NCI-H2196 (cell line): Measurements from ENCODE around the gene MBTPS1.

Source experiments
- DNase-seq: peaks from one replicate; lab custom pipeline; 2025; ENCODE audit not compliant: unreplicated experiment; lab: John Stamatoyannopoulos, UW

Gene MBTPS1

GRCh38 chr16:84116720-84117493, at the start of gene MBTPS1:
MBTPS1 (minus strand) TSS chr16:84116942; CDS start chr16:84101783, 15,159 bp downstream.
- DNase-seq, result peak; percentile 91

DNA sequence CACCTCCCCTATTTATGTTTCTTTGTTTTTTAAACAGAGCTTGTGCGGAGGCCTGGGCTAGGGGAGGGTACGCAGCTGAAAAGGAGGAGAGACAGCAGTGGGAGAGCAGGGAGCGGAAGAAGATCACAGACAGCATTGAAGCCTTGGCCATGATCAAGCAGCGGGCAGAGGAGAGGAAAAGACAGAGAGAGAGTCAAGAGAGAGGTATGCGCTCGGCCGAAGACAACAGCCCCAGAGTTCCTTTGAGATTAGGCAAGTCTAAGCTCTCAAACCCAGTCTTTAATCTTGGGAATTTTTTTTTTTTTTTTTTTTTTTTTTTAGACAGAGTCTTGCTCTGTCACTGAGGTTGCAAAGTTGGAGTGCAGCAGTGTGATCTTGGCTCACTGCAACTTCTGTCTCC, 49.0 kb upstream of the MBTPS1 start:
- DNase-seq, result no peak

DNA sequence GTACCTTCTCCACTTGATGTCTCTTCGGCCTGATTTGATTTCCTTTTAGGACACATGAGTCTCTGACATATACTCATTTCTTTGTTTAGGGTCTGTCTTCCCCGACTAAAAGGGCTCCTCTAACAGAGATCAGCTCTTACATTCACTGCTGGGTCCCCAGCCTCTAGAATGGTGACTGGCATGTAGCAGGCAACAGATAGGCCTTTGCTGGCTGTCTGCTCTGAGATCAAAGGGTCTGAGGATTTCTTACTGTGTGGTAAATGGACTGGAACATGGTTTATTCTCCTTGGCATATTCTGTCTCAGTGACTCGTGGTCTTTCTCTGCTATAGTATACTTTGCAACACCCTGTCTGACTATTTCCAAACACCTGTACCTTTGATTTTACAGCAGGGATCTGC, 45.1 kb upstream of the MBTPS1 start:
- DNase-seq, result no peak

GRCh38 chr16:84161037-84161436, 44.3 kb upstream of the MBTPS1 start:
- no peak for DNase-seq

GRCh38 chr16:84159800-84160199, 43.1 kb upstream of the MBTPS1 start:
- no peak for DNase-seq

- DNase-seq, result no peak
Measured at GRCh38 chr16:84159007-84159406, 42.3 kb upstream of the MBTPS1 start.

DNA sequence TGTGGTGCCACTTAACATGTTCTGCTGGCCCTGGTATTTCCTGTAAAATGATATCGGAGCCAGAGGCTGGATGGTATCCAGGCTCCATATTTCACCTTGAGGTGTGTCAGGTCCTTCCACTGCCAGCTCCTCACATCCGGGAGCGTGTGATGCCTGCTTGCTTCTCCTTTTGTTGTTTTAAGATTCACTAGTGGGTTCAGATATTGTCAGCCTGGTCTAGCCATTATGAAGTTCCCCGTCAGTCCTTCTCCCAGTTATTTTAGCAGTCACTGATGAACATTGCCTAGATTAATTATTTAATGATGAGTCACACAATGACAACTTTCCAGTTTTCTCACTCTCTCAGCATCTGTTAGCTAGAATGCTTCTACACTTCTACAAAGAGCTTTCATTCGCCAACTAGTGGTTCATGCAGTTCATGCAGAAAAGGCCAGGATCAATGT, 39.6 kb upstream of the MBTPS1 start:
- DNase-seq, result no peak

DNA sequence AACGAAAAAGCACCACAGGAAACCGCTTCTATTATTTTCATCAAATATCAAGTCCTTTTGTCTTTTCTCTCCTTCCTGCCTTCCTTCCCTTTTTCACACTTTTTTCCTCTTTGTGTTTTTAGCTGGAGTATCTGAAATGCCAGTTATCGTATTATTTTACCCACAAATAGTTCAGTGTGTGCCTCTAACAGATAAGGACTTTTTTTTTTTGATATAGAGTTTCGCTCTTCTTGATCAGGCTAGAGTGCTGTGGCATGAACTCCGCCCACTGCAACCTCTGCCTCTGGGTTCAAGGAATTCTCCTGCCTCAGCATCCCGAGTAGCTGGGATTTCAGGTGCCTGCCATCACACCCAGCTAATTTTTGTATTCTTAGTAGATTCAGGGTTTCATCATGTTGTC, 39.0 kb upstream of the MBTPS1 start:
- no peak for DNase-seq

- DNase-seq, result no peak
Measured at GRCh38 chr16:84155226-84155625, 38.5 kb upstream of the MBTPS1 start.

DNA sequence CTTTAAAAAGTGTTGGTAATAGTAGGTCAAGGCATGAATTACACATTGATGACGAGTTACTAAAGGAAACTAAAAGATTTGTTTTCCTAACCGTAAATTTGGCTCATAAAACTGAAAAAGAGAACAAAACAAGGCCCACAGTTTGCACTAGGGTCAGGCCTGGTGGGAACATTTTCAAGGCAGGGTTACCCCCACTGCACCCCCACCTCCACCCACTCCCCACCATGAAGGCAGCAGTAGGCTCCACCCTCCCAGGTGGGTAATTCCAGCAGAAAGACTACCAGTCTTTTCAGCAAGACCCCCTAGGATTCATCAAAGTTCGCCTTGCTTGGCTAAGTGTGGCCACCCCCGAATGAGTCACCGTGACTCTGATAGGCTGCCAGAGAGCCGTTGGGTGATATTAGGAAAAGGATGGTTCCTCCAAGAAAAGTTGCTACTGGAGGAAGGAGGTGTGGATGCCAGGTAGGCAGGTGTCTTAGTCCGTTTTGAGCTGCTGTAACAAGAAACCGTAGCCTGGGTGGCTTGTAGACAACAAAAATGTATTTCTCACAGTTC, 37.0 kb upstream of the MBTPS1 start:
- no peak for DNase-seq

DNA sequence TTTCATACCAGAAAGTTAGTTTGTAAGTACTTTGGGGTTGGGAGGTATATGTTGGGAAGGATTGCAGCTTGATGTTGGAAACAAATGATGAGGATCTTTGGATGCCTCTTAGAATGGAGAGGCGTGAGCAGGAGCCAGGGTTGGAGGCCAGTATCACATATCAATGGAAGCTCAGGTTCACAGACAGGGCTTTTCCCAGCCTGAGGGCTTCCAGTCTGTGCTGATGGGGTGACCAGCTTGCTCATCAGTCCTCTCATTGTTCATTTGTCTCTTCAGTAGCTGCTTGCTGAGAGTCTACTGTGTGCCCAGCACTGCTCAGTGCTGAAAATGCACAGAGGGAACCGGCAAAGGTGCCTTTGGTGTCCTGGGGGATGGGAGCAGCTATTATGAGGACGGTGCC, 34.2 kb upstream of the MBTPS1 start:
- no peak for DNase-seq

DNA sequence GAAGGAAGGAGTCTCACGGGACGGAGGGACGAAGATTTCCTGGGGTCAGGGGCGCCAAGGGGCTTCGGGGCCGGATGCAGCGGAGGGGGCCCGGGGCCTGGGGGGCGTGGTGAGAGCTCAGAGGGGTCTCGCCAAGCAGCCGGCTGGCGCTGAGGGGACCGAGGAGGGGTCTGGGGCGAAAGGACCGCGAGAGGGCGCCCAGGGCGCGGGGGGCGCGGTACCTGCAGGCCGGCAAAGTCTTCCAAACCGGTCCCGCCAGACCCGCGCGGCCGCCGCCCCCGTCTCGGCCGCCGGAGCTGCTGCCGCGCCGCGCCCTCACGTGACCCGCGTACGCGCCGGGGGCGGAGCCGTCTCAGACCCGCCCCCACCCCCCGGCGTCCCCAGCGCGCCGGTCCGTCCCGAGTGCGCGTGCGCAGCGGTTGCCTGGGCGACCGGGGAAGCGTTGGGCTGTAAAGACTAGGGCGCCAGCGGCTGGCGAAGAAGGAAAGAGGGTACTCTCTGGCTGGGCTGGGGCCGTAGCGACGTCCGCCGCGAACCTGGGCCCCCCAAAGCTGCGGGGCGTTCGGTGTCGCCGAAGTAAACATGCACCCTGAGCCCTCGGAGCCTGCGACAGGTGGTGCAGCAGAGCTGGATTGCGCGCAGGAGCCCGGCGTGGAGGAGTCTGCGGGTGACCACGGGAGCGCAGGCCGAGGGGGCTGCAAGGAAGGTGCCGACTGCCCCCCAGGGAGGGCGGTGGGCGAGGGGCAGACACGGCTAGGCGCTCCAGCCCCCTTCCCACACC, 28.3 kb upstream of the MBTPS1 start, which contains the start of the genes DNAAF1 and HSDL1:
Gene DNAAF1 (plus strand): TSS at position 450 of the 781 bp plus-strand sequence. CDS start 133 bp downstream, at position 583.
Gene HSDL1 (minus strand): TSS at position 319 of the 781 bp plus-strand sequence. CDS start 13,856 bp downstream, outside the sequence.
- DNase-seq, result peak; percentile 87

DNA sequence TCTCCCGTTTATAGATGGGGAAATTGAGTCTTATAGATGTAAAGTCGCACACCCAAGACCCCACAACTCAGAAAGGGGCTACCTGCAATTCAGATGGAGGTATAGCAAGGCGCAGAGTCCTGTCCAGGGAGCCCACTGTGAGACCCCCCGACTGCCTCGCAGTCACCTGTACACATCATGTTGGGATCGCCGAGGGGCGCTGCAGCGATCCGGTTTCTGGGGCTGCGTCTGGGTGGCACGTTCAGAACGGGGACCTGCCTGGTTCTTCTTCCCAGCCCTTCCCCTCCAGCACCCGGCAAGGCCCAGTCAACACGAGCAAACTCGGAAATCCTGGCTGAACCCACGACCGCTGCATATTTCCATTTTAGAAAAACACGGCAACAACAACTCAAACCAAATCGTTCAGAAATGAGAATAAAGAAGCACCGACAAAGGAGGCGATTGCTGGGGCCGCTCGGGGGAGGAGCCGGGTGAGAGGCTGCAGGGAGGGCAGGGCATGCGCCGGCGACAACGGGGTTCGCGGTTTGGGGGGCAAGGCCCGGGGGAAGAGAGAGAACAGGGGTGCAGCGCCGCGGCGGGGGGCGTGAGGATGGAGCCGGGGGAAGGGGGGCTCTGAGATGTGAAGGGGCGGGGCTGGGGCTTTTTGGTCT, 27.6 kb upstream of the MBTPS1 start:
- DNase-seq, result no peak

DNA sequence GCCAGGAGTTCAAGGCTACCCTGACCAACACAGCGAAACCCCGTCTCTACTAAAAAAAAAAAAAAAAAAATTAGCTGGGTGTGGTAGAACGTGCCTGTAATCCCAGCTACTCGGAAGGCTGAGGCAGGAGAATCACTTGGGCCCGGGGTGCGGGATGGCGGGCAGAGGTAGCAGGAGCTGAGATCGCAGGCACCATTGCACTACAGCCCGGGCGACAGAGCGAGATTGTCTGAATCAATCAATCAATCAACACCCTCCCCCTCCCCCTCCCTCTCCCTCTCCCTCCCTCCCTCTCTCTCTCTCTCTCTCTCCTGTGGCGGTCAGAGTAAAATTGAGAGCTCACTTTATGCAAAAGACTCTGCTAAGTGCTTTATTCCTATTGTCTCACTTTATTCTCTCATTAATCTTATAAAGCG, 27.1 kb upstream of the MBTPS1 start:
- no peak for DNase-seq

DNA sequence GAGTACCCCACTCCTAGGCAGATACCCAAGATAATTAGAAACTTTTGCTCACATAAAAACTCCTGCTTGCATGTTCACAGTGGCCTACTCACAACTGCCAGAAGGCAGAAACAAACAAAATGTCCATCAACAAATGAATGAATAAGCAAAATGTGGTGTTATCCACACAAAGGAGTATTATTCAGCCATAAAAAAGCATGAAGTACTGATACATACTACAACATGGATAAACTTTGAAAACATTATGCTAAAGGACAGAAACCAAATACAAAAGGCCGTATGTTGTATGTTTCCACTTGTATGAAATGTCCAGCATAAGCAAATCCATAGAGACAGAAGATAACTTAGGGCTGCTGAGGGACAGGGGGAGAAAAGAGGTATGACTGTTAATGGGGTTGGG, 26.3 kb upstream of the MBTPS1 start:
- no peak for DNase-seq

- no peak for DNase-seq
Measured at GRCh38 chr16:84141143-84141670, 24.5 kb upstream of the MBTPS1 start.

DNA sequence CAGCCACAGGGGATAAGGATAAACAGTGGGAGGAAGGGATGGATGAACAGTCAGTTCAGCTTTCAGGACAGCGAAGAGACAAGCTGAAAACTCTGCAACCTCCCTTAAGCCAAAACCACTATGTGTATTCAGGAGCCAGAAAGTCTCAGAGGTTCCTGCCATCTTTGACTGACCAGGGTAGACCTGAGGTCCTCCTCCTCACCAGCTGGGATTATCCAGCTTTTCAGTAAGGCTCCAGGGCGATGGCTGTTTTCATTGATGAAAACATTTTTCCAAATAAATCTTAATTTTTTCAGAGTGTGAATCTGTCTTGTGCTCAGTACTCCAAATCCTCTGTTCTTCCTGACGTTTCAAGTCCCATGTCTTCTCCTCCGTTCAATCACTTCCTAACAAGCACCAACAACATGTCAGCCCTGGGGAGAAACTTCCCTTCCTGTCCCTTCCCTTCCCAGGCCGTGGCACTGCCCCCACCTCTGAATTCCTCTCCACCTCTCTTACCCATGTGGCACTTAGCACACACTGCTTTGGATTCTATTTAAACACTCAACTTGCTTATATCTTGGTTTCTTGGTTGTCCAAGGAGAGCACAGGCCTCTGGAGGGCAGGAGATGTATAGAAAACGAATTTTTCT, 23.0 kb upstream of the MBTPS1 start:
- no peak for DNase-seq

DNA sequence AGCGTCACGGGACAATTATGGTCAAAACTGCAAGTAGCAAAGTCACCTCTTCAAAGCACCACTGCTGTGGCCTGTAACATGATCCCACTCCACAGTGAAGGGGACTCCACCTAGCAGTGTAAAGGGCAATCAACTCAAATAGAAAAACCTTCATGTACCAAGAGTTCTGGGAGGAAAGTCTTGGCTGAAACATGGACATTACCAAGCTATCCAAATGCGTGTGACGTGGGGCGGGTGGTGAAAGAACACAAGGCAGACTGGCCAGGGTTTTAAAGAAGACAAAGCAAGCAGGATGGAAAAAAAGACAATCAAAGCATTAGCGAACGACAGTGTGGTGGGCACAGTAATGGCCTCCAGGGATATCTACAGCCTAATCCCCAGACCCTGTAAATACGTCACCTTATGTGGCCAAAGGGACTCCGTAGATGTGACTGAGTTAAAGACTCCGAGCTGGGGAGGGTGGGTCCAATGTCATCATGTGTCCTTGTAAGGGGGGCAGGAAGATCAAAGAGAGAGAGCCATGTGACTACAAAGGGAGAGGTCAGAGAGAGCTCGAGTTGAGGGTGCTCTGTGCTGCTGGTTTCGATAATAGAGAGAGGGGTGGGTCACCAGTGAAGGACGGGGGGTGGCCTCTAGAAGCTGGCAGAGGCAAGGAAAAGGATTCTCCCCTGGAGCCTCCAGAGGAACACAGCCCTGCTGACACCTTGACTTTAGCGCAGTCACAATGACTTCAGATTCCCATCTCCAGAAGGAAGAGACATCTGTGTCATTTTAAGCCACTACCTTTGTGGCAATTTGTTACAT, 22.3 kb upstream of the MBTPS1 start:
- DNase-seq, result peak; percentile 10

DNA sequence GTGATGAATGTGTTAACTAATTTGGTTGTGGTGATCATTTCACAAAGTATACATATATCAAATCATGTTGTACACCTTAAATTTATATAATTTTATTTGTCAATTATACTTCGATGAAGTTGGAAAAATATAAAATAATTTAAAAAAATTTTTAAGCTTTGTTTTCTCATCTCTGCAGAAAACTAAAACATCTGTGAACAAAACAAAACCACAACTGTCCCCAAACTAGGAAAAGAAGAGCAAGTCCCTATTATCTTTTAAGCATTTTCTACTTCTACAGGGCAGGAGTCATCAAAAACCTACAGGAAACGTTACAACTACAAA, 21.7 kb upstream of the MBTPS1 start:
- DNase-seq, result no peak
